HG03571 (cell line): ENCODE results near the gene MAK.
"Not testable (repeated sequence)": the region's sequence is repeated elsewhere in the genome, so short reads cannot be mapped to it uniquely, and the experiment has no call there.

ENCODE experiments used
- ATAC-seq: cut with Tn5 transposase; IDR thresholded peaks from one replicate; pipeline ENCODE4 v1.9.1; 2021; ENCODE audit not compliant: unreplicated experiment

MAK gene

DNA sequence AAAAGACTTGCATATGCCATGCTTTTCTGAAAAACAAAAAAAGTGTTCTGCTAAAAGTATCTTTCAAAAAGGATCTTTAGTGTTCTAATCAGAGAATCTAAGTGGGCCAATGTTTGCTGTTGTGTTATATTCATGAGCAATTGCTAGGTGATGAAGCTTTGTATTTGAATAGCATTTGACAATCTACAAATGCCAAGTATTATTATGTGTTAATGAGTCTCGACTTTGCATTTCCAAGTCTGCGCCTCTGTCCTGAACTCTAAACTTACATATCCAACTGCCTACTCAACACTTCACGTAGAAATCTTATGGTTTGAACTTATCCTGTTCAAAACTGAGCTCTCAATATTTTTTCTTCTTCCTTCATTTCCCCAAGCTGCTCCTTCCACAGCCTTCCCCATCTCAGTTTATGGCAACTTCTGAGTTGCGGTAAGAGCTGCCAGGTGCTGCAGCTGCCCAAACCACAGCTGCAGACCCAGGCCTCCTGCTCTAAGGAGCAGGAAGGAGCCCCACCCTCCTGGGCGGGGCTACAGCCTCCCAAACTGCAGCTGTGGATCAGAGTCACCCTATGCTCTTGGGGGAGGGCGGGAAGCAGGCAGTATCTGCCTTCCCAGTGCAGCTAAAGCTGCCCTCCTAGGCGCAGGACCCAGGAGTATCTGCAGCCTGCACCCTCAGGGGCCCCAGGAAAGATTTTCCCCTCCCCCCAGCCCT, 16.7 kb upstream of the MAK start:
- no peak for ATAC-seq

DNA sequence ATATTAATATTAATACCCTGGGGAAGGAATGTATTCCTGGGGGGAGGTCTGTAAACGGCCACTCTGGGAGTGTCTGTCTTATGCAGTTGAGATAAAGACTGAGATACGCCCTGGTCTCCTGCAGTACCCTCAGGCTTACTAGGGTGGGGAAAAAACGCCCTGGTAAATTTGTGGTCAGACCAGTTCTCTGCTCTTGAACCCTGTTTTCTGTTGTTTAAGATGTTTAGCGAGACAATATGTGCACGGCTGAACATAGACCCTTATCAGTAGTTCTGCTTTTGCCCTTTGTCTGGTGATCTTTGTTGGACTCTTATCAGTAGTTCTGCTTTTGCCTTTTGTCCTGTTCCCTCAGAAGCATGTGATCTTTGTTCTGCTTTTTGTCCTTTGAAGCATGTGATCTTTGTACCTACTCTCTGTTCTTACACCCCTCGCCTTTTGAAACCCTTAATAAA, 15.5 kb upstream of the MAK start:
- ATAC-seq, result not testable (repeated sequence)

GRCh38 chr6:10852361-10852960, 14.1 kb upstream of the MAK start:
- ATAC-seq, result no peak

DNA sequence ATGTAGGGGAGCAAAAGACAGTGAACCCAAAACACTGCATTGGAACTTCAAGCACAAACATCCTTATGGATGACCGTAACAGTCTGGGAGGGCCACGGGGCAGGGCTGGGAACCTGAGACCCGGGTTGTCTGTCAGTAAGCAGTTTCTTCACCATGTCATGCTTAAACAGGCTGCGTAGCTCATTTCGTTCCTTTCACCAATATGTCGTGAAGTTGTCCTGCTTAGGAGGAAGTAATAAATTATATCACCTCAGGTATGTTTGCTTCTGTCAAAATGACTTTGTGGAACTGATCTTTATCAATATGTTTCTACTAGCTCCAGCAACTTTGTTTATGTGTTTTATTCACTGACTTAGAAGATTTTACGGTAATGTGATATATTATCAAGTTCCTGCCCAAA, 12.4 kb upstream of the MAK start:
- no peak for ATAC-seq

- no peak for ATAC-seq
Measured at GRCh38 chr6:10849901-10850300, 11.6 kb upstream of the MAK start.

- no peak for ATAC-seq
Measured at GRCh38 chr6:10847684-10848083, 9.3 kb upstream of the MAK start.

DNA sequence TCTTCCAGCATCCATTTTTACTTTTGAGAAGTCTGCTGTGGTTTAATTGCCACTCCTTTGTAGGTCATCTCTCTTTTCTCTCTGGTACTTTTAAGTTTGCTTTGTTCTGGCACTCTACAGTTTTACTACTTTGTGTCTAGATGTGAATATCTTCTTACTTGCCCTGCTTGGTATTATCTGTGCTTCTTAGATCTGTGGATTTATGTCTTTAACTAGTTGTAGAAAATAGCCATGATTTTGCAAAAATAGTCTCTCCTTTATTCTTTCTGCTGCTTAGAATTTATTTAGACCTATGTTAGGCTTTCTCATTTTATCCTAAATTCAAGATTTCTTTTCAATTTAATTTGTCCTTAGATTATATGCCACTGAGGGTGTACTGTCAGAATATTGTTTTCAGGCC, 5.2 kb upstream of the MAK start:
- ATAC-seq, result no peak

- peak; percentile 80 for ATAC-seq
Measured at GRCh38 chr6:10838794-10839333, 525 bp upstream of the MAK start.

DNA sequence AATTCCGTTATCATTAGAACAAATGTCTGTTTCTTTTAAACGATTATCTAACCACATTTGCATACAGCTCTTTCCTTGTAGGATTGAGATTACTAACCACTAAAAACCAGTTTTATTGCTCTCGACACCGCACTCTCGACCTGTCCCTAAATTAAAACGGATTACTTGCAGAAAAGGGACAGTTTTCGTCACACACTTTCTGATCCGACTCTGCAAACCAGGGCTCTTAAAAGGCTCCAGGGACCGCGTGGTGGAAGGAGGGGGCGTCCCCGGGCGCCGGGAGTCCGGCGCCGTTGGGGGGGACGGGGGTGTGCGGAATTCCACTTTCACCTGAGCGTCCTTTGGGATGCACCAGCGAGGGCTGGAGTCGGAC, 731 bp downstream of the MAK start:
- no peak for ATAC-seq

DNA sequence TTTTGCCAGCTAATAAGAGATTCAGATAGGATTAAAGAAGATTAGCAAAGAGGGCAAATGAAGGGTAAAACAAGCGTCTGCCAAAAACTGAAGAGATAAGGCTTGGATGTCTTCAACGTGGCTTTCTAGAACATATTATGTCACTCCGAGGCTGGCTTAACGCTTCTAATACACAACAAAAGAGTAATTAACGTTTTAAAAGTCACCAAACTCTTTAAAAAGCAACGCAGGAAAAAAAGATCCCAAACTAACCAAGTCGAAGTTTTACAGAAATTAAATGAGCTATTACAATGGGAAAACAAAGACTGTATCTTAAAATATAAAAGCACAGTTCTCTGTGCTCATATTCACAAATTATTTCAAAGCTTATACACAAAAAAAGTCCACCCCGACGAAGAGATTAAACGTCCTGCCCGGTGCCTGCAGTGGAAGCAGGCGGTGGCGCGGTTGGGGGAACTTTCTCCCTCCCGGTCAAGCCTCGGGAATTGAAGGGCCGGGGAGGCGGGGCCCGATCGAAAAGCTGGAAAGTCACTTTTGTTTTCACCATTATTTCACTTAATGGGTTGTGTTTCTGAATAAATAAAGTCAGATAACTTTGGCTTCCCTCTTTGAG, 1.2 kb downstream of the MAK start:
- no peak for ATAC-seq

GRCh38 chr6:10834823-10835222, 3.5 kb downstream of the MAK start:
- ATAC-seq, result no peak

DNA sequence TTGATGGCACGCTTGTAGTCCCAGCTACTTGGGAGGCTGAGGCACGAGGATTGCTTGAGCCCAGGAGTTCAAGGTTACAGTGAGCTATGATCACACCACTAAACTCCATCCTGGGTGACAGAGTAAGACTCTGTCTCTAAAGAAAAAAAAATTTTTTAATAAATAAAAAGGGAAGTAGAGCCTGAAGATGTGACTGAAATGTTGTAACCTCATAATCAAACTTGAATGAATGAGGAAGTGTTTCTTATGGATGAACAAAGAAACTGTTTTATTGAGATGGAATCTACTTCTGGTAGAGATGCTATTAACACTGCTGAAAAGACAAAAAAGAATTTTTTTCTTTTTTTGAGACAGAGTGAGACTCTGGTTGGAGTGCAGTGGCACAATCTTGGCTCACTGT, 6.7 kb downstream of the MAK start:
- no peak for ATAC-seq

DNA sequence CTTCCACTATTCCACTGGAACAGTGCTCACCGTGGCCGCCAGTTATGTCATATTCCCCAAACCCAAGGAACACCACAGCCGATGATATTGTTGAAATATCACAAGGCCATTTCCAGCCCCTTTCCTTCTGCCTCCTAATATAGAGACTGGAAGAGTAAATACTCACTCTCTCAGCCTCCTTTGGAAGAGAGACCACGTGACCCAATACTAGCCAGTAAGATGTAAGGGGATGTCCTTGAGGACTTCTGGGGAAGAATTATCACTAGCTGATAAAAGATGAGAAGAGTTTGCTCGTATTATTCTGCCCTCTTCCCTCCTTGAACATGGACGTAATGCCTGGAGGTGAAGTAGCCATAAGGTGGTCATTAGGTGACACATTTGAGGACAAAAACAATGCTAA, 13.5 kb downstream of the MAK start:
- ATAC-seq, result no peak

- no peak for ATAC-seq
Measured at GRCh38 chr6:10824297-10824696, 14.0 kb downstream of the MAK start.

- not testable (repeated sequence) for ATAC-seq
Measured at GRCh38 chr6:10814176-10814575, 24.2 kb downstream of the MAK start.

DNA sequence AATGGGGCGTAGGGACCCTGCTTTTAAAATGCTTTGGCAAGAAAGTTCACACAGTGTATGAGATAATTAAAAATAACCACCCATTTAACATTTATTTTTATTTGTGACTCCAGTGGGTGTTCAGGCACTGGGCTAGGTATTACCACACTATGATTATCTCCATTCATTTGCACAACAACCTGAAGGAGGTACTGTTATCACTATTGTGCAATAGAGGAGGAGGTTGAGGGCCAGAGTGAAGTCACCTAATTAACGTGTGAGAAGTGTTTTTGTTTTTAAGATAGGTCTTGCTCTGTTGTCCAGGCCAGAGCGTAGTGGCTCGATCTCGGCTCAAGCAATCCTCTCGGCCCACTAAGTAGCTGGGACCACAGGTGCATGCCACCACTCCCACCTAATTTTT, 29.2 kb downstream of the MAK start:
- ATAC-seq, result no peak

DNA sequence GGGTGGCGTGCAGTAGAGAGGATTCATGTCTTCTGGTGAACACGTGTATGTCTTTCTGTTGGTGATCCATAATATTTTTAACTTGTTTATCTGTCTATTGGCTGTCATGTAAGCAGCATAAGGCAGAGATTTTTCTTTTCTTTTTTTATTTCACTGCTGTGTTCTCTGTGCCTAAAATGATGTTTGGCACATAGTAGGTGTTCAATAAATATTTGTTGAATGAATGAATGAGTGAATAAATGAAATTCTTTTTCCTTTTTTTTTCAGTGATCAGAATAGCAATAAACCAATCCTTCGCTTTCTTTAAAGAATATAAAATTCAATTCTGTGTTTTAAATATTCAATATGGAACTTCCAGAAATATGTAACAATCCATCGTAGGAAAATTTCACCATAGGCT, 30.0 kb downstream of the MAK start:
- ATAC-seq, result no peak

GRCh38 chr6:10801224-10801848, 37.0 kb downstream of the MAK start:
- peak; percentile 88 for ATAC-seq

DNA sequence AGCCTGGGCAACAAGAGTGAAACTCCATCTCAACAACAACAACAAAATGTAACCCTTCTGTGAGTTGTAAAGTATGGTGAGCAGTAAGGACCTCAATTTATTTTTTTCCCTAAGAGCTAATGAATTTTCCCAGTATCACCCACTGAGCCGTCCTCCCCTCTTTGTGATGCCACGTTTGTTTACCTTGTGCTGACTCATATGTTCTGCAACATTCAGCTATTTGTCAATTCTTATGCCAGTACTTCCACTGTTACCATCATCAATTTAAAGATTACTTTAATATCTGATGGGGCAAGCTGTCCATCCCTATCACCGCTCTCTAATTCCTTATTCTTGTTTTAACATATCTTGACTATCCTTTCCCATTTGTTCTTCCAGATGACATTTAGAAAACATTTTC, 37.5 kb downstream of the MAK start:
- no peak for ATAC-seq

DNA sequence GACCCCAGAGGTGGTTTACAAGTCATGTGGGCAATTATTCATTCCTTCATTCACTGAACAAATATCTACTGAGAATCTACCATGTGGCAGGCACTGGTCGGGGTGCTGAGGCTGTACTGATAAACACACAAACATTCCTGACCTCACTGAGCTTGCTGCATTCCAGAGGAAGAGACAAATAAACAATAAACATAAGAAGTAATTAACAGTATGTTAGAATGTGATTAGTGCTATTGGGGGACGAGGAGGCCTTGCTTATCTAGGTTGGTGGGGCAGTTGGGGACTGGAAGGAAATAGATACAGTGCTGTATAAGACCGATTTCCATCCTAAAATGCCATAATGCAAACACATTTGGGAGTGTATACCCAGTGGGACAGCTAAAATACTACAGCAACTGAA, 44.1 kb downstream of the MAK start:
- no peak for ATAC-seq

DNA sequence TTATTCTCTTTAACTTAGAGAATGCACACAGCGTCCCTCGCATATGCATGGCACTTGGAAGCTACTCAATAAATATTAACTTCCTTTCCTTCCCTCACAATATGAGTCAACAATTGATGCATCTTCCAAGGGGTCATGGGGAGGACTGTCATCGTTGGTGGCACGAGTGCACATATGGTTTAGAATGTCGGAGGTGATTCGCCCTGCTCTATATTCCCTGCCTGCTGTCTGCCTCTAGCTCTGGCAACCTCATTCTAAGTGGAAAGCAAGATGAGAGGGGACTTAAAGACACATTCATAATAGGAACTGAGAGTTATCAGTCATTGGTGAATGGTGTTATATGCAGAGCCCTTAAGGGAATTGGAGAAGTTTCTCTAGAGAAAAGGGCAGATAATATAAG, 44.6 kb downstream of the MAK start:
- ATAC-seq, result no peak

DNA sequence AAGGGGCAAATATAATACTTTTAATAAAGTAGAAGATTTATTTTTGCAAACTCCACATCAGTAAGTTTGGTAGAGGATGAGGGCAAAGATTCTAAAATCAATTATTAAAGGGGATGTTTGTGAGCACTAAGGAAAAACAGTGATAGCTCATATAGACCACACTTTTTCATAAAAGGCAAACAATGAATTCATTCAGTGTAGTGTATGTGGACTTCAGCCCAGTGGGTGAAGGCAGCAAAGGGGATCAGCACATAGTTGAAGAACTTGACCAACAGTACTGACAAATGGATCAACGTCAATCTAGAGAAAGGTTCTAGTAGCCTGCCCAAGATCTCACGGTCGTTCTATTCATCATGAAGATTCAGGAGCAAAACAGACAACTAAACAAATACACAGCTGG, 45.3 kb downstream of the MAK start:
- no peak for ATAC-seq
